GM13976 (cell line): ENCODE measurements around the gene MAD1L1.

Experiments used
- DNase-seq: peaks from one replicate; pipeline ENCODE4 v3.0.0; 2012; ENCODE audit warnings: low spot score
- in situ Hi-C: fragments of 300-500 bp; cut with MboI; formaldehyde crosslinking; loops from one replicate; pipeline ENCODE4 v1.12.0; 2022; ENCODE audit warnings: low sequenced_read_pairs, mixed read lengths, inconsistent platforms; ENCODE audit not compliant: unreplicated experiment
- TF ChIP-seq, protein P1 (sequence below): IDR thresholded peaks from 2 replicates; pipeline ENCODE4 v1.5.1; 2012; ENCODE audit warnings: borderline replicate concordance, mild to moderate bottlenecking; ENCODE audit not compliant: insufficient read depth; ENCODE audit errors: extremely low read depth, missing control alignments, control extremely low read depth

Gene MAD1L1

DNA sequence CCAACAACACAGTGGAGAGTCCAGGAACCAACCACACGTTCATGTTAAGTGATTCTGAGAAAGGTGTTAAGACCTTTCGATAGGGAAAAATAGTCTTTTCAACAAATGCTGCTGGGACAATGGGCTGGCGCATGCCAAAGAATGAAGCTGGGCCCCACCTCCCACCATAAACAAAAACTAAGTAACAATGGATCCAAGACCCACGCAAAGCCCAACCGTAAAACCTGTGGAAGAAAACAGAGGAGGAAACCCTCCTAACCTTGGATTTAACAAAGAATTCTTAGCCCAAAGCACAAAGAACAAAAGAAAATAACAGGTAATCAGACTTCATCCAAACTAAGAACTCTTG, 289.8 kb downstream of the MAD1L1 start:
- in situ Hi-C loops = no loop called here
- no peak for DNase-seq
- TF ChIP-seq, protein P1, sequence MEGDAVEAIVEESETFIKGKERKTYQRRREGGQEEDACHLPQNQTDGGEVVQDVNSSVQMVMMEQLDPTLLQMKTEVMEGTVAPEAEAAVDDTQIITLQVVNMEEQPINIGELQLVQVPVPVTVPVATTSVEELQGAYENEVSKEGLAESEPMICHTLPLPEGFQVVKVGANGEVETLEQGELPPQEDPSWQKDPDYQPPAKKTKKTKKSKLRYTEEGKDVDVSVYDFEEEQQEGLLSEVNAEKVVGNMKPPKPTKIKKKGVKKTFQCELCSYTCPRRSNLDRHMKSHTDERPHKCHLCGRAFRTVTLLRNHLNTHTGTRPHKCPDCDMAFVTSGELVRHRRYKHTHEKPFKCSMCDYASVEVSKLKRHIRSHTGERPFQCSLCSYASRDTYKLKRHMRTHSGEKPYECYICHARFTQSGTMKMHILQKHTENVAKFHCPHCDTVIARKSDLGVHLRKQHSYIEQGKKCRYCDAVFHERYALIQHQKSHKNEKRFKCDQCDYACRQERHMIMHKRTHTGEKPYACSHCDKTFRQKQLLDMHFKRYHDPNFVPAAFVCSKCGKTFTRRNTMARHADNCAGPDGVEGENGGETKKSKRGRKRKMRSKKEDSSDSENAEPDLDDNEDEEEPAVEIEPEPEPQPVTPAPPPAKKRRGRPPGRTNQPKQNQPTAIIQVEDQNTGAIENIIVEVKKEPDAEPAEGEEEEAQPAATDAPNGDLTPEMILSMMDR = no peak

DNA sequence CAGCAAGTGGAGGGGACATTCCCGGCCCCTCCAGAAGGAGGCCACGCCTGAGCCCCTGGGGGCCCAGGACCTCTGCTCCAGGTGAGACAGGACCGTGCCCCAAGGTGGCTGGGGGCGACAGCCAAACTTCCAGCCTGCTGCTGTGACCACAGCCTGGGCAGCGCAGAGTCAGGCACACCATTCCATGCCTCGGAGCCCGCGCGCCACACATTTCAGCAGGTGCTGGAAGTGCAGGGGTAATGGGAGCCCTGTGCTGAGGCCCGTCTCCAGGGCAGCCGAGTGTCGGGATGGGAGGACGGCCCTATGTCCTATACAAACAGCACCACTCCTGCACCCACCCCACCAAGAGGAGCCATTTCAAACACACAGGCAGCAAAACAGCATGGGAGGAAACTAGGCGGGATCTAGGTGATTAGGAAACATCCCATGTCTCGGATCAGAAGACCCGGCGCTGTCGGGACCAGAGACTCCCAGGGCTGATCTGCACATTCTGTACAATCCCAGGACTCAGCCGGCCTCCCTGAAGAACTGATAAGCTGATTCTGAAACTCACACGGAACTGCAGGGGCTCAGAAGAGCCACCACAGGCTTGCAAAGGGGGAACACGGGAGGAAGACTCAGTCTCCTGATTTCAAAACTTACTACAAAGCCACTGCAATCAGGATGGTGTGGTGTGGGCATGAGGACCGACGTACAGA, 290.4 kb downstream of the MAD1L1 start:
- DNase-seq = no peak
- TF ChIP-seq, protein P1 = no peak
- in situ Hi-C loops = no loop called here

DNA sequence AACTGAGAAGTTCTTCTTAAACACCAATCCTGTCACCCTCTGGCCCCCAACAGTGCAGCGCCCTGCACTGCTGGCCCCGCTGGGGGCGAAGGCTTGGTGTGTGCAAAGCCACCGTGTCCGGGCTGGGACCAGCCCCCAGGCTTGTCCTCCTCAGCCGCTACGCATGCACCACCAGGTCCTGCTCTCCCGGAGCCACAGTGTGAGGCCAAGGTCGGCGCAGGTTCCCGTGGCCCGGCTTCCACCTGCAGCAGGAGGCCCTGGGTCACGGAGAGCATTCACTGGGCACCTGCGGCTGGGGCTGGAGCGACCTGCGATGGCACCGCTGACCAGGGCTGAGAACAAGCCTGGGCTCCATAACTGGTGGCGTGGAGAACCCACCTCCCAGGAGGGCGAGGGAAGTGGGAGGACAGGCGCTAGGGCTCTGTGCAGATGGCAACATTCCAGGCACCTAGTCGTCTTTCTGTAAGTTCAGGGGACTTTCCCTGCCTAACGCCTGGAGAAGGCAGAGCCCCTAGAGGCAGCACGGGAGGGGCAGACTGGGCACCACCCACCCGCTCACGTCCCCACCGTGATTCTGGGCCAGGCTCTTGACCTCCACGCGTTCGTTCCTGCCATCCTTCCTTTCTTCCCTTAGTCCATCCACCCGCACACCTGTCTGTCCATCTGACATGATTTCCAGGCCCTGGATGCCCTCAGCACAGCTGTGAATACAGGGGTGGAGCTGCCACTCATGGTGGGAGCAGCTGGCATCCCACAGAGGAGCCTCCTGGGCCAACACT, 291.1 kb downstream of the MAD1L1 start:
- in situ Hi-C loops = no loop called here
- TF ChIP-seq, protein P1 = no peak
- no peak for DNase-seq

DNA sequence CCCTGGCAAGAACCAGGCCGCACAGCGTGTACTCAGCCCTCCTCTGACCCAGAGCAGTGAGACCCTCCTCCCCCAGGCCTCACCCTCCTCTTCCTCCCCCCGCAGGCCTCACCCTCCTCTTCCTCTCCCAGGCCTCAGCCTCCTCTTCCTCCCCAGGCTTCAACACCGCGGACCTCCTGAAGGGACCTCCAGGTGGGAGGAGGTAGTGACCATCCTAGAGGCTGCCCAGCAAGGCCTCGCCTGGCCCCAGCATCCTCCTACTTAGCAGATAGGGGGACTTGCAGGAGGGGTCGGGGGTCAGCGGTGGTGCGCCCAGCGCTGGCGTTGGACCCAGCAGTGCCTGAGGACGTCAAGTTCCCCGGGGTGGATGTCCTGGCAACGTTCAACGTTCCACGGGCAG, 291.9 kb downstream of the MAD1L1 start:
- in situ Hi-C loops = no loop called here
- DNase-seq = no peak
- TF ChIP-seq, protein P1 = no peak

DNA sequence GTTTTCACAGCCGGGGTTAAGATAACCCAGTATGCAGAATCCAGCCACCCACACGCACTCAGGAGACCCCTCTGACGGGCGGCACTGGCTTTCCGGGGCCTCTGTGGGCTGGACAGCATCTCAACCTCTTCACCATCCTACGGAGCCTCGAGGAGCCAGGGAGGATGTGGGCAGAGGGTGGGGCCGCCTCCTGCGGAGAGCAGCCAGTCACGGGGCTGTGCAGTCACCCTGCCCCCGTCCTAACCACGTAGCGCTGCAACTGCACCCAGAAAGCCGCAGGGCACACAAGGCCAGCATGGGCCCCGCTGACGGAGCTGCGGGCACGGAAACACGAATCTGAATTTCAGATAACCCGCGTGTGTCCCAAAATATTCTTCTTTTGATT, 292.4 kb downstream of the MAD1L1 start:
- peak; percentile 92 for DNase-seq
- TF ChIP-seq, protein P1 = no peak
- in situ Hi-C loops = no loop called here

DNA sequence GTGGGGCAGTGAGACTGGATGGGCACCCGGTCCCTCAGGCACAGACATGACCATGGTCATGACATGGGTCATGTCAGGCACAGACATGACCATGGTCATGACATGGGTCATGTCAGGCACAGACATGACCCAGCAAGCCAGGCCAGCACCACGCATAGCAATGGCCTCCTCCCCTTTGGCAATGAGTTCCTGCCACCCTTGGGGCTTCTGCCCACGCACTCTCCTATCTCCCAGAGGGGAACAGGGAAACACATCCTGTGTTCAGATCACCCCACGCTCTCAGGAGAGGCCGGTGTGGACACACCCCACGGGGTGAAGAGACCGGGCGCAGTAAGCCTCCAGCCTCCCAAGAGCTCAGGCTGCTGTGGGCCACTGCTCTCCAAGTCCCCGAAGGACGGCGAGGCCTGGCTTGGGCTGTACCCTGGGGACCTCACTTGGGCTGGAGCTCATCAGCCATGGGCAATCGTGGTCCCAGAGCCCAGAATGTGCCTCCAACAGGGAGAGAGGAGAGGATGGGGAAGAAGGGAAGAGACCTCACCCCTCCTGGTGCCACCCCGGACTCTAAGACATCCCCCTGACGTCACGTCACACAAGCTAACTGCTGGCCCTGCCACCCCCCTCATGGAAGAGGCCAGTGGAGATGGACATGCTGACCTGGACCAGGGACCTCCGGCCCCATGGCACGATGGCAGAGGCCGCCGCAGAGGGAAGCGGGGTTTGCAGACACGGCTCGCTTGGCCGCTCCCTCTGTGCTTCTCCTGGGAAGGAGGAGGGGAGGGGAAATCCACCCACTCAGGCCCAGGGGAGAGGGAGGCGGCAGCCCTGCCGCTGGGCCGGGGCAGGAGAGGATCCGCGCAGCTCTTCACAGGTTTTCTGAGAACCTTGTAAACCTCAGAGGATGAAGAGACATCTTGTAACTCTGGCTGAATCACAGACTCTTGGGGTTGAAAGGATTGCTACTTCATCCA, 293.0 kb downstream of the MAD1L1 start:
- TF ChIP-seq, protein P1 = no peak
- no peak for DNase-seq
- in situ Hi-C loops = no loop called here
